AG08396 (cell line): ENCODE results near the gene FBXL17.

Source experiments
- DNase-seq: peaks from one replicate; pipeline ENCODE4 v3.0.0; 2012; ENCODE audit warnings: low spot score, mixed read lengths

Gene FBXL17

GRCh38 chr5:108084105-108084504 lies 297.8 kb downstream of the FBXL17 start:
- no peak for DNase-seq

- DNase-seq, result no peak
Observed at GRCh38 chr5:108083232-108083631, 298.7 kb downstream of the FBXL17 start.

- DNase-seq, result no peak
Observed at GRCh38 chr5:108081707-108082106, 300.2 kb downstream of the FBXL17 start.

- no peak for DNase-seq
Observed at GRCh38 chr5:108079753-108080152, 302.1 kb downstream of the FBXL17 start.

- DNase-seq, result no peak
Observed at GRCh38 chr5:108078882-108079281, 303.0 kb downstream of the FBXL17 start.

- no peak for DNase-seq
Observed at GRCh38 chr5:108078345-108078744, 303.6 kb downstream of the FBXL17 start.

- no peak for DNase-seq
Observed at GRCh38 chr5:108074626-108075025, 307.3 kb downstream of the FBXL17 start.

- no peak for DNase-seq
Observed at GRCh38 chr5:108064302-108064701, 317.6 kb downstream of the FBXL17 start.

- DNase-seq, result no peak
Observed at GRCh38 chr5:108061941-108062340, 320.0 kb downstream of the FBXL17 start.

GRCh38 chr5:108060340-108060739 lies 321.6 kb downstream of the FBXL17 start:
- no peak for DNase-seq

GRCh38 chr5:108059334-108059733 lies 322.6 kb downstream of the FBXL17 start:
- DNase-seq, result no peak

- DNase-seq, result no peak
Observed at GRCh38 chr5:108054349-108054748, 327.5 kb downstream of the FBXL17 start.

GRCh38 chr5:108046955-108047670 lies 334.8 kb downstream of the FBXL17 start:
- DNase-seq, result no peak

- DNase-seq, result no peak
Observed at GRCh38 chr5:108036482-108036881, 345.4 kb downstream of the FBXL17 start.

GRCh38 chr5:108028883-108029282 lies 353.0 kb downstream of the FBXL17 start:
- no peak for DNase-seq

GRCh38 chr5:108028412-108028811 lies 353.5 kb downstream of the FBXL17 start:
- DNase-seq, result no peak

GRCh38 chr5:108025957-108026356 lies 355.9 kb downstream of the FBXL17 start:
- no peak for DNase-seq

GRCh38 chr5:108024986-108025385 lies 356.9 kb downstream of the FBXL17 start:
- DNase-seq, result no peak

- no peak for DNase-seq
Observed at GRCh38 chr5:108016101-108016500, 365.8 kb downstream of the FBXL17 start.

GRCh38 chr5:108006791-108007190 lies 375.1 kb downstream of the FBXL17 start:
- DNase-seq, result no peak

- DNase-seq, result peak; percentile 50
Observed at GRCh38 chr5:108003178-108003577, 378.7 kb downstream of the FBXL17 start.

GRCh38 chr5:108001222-108001621 lies 380.7 kb downstream of the FBXL17 start:
- no peak for DNase-seq

- no peak for DNase-seq
Observed at GRCh38 chr5:107997338-107997980, 384.4 kb downstream of the FBXL17 start.

- DNase-seq, result no peak
Observed at GRCh38 chr5:107993341-107993740, 388.6 kb downstream of the FBXL17 start.
